ENCODE results near the gene ZNF785. TPM values are rescaled to one million over a fixed set of nuclear protein-coding genes. Genes with fewer than 3 reads are reported as not detected.

ZNF785 gene
- total RNA-seq, 3 donors from 2014 or later (not counting 1 experiment from before 2014, with no cell fraction given): 7.5 to 15.2 (median 10.4) TPM

- Mint-ChIP-seq H3K36me3 (no peaks in the 10 kb centered on the region), H3K4me3 (peak overlapping the region; percentile 28), H3K27me3 (ENCODE audit: low read depth in 2 of 2) (no peaks in the 10 kb centered on the region), H3K9me3 (no peaks in the 10 kb centered on the region), H3K27ac (peak overlapping the region in 1 of 2 donors; percentile 90), H3K4me1 (peaks cover 39 to 42% of the 10 kb centered on the region in 2 donors)
- DNase-seq (no peak), ATAC-seq (no peak)
- intact Hi-C loops (cut with micrococcal nuclease): no loop called here
- no peaks in the 10 kb centered on the region for H3K27me3 ChIP-seq (ENCODE audit: control insufficient read depth, insufficient read depth, low read length)
- H3K9me3 ChIP-seq (ENCODE audit: control insufficient read depth, insufficient read depth, low read length): no peaks in the 10 kb centered on the region
- H3K4me3 ChIP-seq (ENCODE audit: low read length): no peak overlapping the region
- WGBS (ENCODE audit: insufficient coverage): 97% methylated on average over 18 of the region's 18 CpGs
- H3K27ac ChIP-seq (ENCODE audit: low read length): no peak overlapping the region
- peaks cover 25% of the 10 kb centered on the region for H3K36me3 ChIP-seq (ENCODE audit: control insufficient read depth, insufficient read depth, low read length)
- peaks cover 68% of the 10 kb centered on the region for H3K4me1 ChIP-seq (ENCODE audit: control insufficient read depth, insufficient read depth, low read length)
- no peak for TF ChIP-seq CTCF (IDR thresholded peaks at IDR 0.05)
Observed at GRCh38 chr16:30554557-30555314, 30.8 kb downstream of the ZNF785 start.

DNA sequence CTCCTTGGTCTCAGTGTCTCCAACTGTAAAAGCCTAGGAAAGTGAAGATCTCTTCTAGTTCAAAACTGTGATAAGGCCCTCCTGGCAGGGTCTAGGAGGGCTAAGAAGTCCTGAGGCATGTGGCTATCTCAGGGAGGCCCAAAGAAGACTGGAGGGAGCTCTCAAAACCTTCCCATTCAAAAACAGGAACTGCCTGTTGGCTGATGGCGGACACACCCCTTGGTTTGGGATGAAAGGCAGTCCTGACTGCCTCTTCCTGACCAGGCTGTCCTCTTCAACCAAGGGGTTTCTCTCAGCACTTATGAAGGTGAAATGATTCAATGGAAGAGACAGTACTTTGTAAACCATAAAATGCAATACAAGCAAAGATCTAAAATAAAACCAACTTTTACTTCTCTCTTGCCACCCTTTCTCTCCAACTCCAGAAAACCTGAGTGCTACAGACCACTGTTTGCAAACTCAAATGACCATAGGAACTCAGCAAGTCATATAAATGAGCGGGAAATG lies 32.1 kb downstream of the ZNF785 start:
- peak overlapping the region; percentile 90 to 93 for H3K27ac Mint-ChIP-seq
- no peaks in the 10 kb centered on the region for H3K36me3 Mint-ChIP-seq
- H3K36me3 ChIP-seq (ENCODE audit: control insufficient read depth, insufficient read depth, low read length): peaks cover 25% of the 10 kb centered on the region
- no peaks in the 10 kb centered on the region for H3K9me3 Mint-ChIP-seq
- H3K4me3 Mint-ChIP-seq: no peak overlapping the region
- H3K4me1 ChIP-seq (ENCODE audit: control insufficient read depth, insufficient read depth, low read length): peaks cover 60% of the 10 kb centered on the region
- peak overlapping the region; percentile 33 for H3K27ac ChIP-seq (ENCODE audit: low read length)
- ATAC-seq (no peak), DNase-seq (no peak)
- TF ChIP-seq CTCF (IDR thresholded peaks at IDR 0.05): no peak
- H3K27me3 ChIP-seq (ENCODE audit: control insufficient read depth, insufficient read depth, low read length): no peaks in the 10 kb centered on the region
- peaks cover 28 to 36% of the 10 kb centered on the region in 2 donors for H3K4me1 Mint-ChIP-seq
- intact Hi-C loops (cut with micrococcal nuclease): no loop called here
- 92% methylated on average over 2 of the region's 2 CpGs for WGBS (ENCODE audit: insufficient coverage)
- no peak overlapping the region for H3K4me3 ChIP-seq (ENCODE audit: low read length)
- H3K9me3 ChIP-seq (ENCODE audit: control insufficient read depth, insufficient read depth, low read length): no peaks in the 10 kb centered on the region
- H3K27me3 Mint-ChIP-seq (ENCODE audit: low read depth in 2 of 2): no peaks in the 10 kb centered on the region

DNA sequence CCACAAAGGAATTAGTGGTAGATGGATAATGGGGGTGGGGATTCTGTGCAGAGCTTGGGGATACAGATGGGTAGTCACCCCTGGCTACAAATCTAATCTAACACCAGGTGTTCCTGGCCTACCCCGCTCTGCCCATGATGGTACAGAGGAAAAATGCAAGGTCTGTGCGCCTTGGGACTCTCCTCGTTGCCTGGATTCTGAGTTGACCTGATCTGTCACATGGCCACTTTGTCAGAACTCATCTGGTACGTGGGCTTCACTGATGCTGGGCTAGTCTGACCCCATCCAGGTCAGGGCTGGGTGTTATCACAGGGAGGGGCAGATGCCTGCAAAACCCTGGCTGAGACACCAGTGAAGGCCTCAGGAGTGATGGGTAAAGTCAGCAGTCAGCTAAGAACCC lies 32.5 kb downstream of the ZNF785 start:
- Mint-ChIP-seq H3K27me3 (ENCODE audit: low read depth in 2 of 2) (no peaks in the 10 kb centered on the region), H3K27ac (peak overlapping the region; percentile 90 to 93), H3K36me3 (no peaks in the 10 kb centered on the region), H3K4me1 (peaks cover 25 to 34% of the 10 kb centered on the region in 2 donors), H3K9me3 (no peaks in the 10 kb centered on the region), H3K4me3 (no peak overlapping the region)
- Histone ChIP-seq H3K9me3 (ENCODE audit: control insufficient read depth, insufficient read depth, low read length) (no peaks in the 10 kb centered on the region), H3K4me1 (ENCODE audit: control insufficient read depth, insufficient read depth, low read length) (peaks cover 59% of the 10 kb centered on the region), H3K27me3 (ENCODE audit: control insufficient read depth, insufficient read depth, low read length) (no peaks in the 10 kb centered on the region), H3K4me3 (ENCODE audit: low read length) (no peak overlapping the region), H3K27ac (ENCODE audit: low read length) (peak overlapping the region; percentile 33), H3K36me3 (ENCODE audit: control insufficient read depth, insufficient read depth, low read length) (peaks cover 25% of the 10 kb centered on the region)
- intact Hi-C loops (cut with micrococcal nuclease): no loop called here
- ATAC-seq: no peak
- WGBS (ENCODE audit: insufficient coverage): 94% methylated on average over 4 of the region's 4 CpGs
- TF ChIP-seq CTCF (IDR thresholded peaks at IDR 0.05): no peak
- DNase-seq: no peak

All from natural killer cell (primary cell).